ENCODE data around the gene ACOT12. TPM values are rescaled to one million over a fixed set of nuclear protein-coding genes. Genes with fewer than 3 reads are reported as not detected.

Gene ACOT12
- total and polyA plus RNA-seq, 2 donors (not counting 1 experiment from before 2014, with no cell fraction given): 2.0 to 4.3 TPM

GRCh38 chr5:81361600-81361999, 32.3 kb downstream of the ACOT12 start:
- Histone ChIP-seq H3K4me3 (replicated peaks in 1 of 4; ENCODE audit: control extremely low read depth in 1 of 4, insufficient read depth in 1 of 4, low read depth in 3 of 4, low read length in 4 of 4) (no peak overlapping the region), H3K27me3 (ENCODE audit: control insufficient read depth, insufficient read depth, low read length) (no peaks in the 10 kb centered on the region), H3K27ac (ENCODE audit: insufficient read depth, low read length) (no peak overlapping the region), H3K36me3 (ENCODE audit: control insufficient read depth, insufficient read depth, low read length) (no peaks in the 10 kb centered on the region), H3K9ac (ENCODE audit: insufficient read depth, low read length) (no peak overlapping the region), H3K9me3 (ENCODE audit: control insufficient read depth, insufficient read depth, low read depth, low read length) (no peaks in the 10 kb centered on the region), H3K4me2 (ENCODE audit: extremely low read depth, insufficient read depth, low read length) (no peak overlapping the region), H3K4me1 (ENCODE audit: control insufficient read depth, extremely low read depth, insufficient read depth, low read length) (no peaks in the 10 kb centered on the region), H3K79me2 (ENCODE audit: control insufficient read depth, insufficient read depth, low read length) (no peaks in the 10 kb centered on the region), H4K20me1 (ENCODE audit: control insufficient read depth, extremely low read depth, insufficient read depth, low read length) (no peaks in the 10 kb centered on the region), H2AFZ (ENCODE audit: low read length) (no peak overlapping the region)
- TF ChIP-seq CTCF (conservative IDR thresholded peaks at IDR 0.05 in 1 of 2, IDR thresholded peaks at IDR 0.05 in 1 of 2; ENCODE audit: low read depth in 1 of 2, low read length in 2 of 2) (no peak), EZH2 (IDR thresholded peaks at IDR 0.05; ENCODE audit: low read length, missing control alignments) (no peak)
- no peak for DNase-seq (ENCODE audit: low read depth in 2 of 2)

- no peaks in the 10 kb centered on the region for H3K36me3 ChIP-seq (ENCODE audit: control insufficient read depth, insufficient read depth, low read length)
- no peak for TF ChIP-seq CTCF (conservative IDR thresholded peaks at IDR 0.05 in 1 of 2, IDR thresholded peaks at IDR 0.05 in 1 of 2; ENCODE audit: low read depth in 1 of 2, low read length in 2 of 2)
- no peak for TF ChIP-seq EZH2 (IDR thresholded peaks at IDR 0.05; ENCODE audit: low read length, missing control alignments)
These were observed 33.3 kb downstream of the ACOT12 start for GRCh38 chr5:81360640-81361039.

GRCh38 chr5:81359881-81360280, 34.1 kb downstream of the ACOT12 start:
- TF ChIP-seq EZH2 (IDR thresholded peaks at IDR 0.05; ENCODE audit: low read length, missing control alignments) (no peak), CTCF (conservative IDR thresholded peaks at IDR 0.05 in 1 of 2, IDR thresholded peaks at IDR 0.05 in 1 of 2; ENCODE audit: low read depth in 1 of 2, low read length in 2 of 2) (no peak)
- no peaks in the 10 kb centered on the region for H4K20me1 ChIP-seq (ENCODE audit: control insufficient read depth, extremely low read depth, insufficient read depth, low read length)
- no peaks in the 10 kb centered on the region for H3K27me3 ChIP-seq (ENCODE audit: control insufficient read depth, insufficient read depth, low read length)

More at GRCh38 chr5:81360640-81361039, 33.3 kb downstream of the ACOT12 start:
- no peak overlapping the region for H2AFZ ChIP-seq (ENCODE audit: low read length)
- no peak for DNase-seq (ENCODE audit: low read depth in 2 of 2)
- H3K27me3 ChIP-seq (ENCODE audit: control insufficient read depth, insufficient read depth, low read length): no peaks in the 10 kb centered on the region
- H3K4me3 ChIP-seq (replicated peaks in 1 of 4; ENCODE audit: control extremely low read depth in 1 of 4, insufficient read depth in 1 of 4, low read depth in 3 of 4, low read length in 4 of 4): no peak overlapping the region
- no peaks in the 10 kb centered on the region for H3K9me3 ChIP-seq (ENCODE audit: control insufficient read depth, insufficient read depth, low read depth, low read length)
- H3K4me1 ChIP-seq (ENCODE audit: control insufficient read depth, extremely low read depth, insufficient read depth, low read length): no peaks in the 10 kb centered on the region
- no peak overlapping the region for H3K27ac ChIP-seq (ENCODE audit: insufficient read depth, low read length)
- no peak overlapping the region for H3K9ac ChIP-seq (ENCODE audit: insufficient read depth, low read length)
- no peaks in the 10 kb centered on the region for H3K79me2 ChIP-seq (ENCODE audit: control insufficient read depth, insufficient read depth, low read length)
- no peaks in the 10 kb centered on the region for H4K20me1 ChIP-seq (ENCODE audit: control insufficient read depth, extremely low read depth, insufficient read depth, low read length)
- no peak overlapping the region for H3K4me2 ChIP-seq (ENCODE audit: extremely low read depth, insufficient read depth, low read length)

More at GRCh38 chr5:81359881-81360280, 34.1 kb downstream of the ACOT12 start:
- no peak overlapping the region for H3K9ac ChIP-seq (ENCODE audit: insufficient read depth, low read length)
- H3K36me3 ChIP-seq (ENCODE audit: control insufficient read depth, insufficient read depth, low read length): no peaks in the 10 kb centered on the region
- no peaks in the 10 kb centered on the region for H3K9me3 ChIP-seq (ENCODE audit: control insufficient read depth, insufficient read depth, low read depth, low read length)
- H3K27ac ChIP-seq (ENCODE audit: insufficient read depth, low read length): no peak overlapping the region
- DNase-seq (ENCODE audit: low read depth in 2 of 2): no peak
- no peaks in the 10 kb centered on the region for H3K4me1 ChIP-seq (ENCODE audit: control insufficient read depth, extremely low read depth, insufficient read depth, low read length)
- H3K79me2 ChIP-seq (ENCODE audit: control insufficient read depth, insufficient read depth, low read length): no peaks in the 10 kb centered on the region
- H2AFZ ChIP-seq (ENCODE audit: low read length): no peak overlapping the region
- H3K4me3 ChIP-seq (replicated peaks in 1 of 4; ENCODE audit: control extremely low read depth in 1 of 4, insufficient read depth in 1 of 4, low read depth in 3 of 4, low read length in 4 of 4): no peak overlapping the region
- no peak overlapping the region for H3K4me2 ChIP-seq (ENCODE audit: extremely low read depth, insufficient read depth, low read length)

All from fibroblast of lung (primary cell).